GM12878 (cell line): Measurements from ENCODE around the gene ADK. TPM values are rescaled to one million over a fixed set of nuclear protein-coding genes. Genes with fewer than 3 reads are reported as not detected.

ENCODE experiments used
- ATF7 ChIP-seq: fragments of 450-650 bp; IDR thresholded peaks from 2 replicates; pipeline ENCODE4 v1.6.1; 2016; ENCODE audit warnings: low read depth, mild to moderate bottlenecking
- BACH1 ChIP-seq: fragments of 450-650 bp; IDR thresholded peaks from 2 replicates; pipeline ENCODE4 v1.6.1; 2017; ENCODE audit warnings: mild to moderate bottlenecking, borderline replicate concordance
- BMI1 ChIP-seq: fragments of 450-650 bp; IDR thresholded peaks from 2 replicates; pipeline ENCODE4 v1.6.1; 2016; ENCODE audit warnings: mild to moderate bottlenecking, moderate library complexity, borderline replicate concordance
- EZH2 ChIP-seq: IDR thresholded peaks from 2 replicates; pipeline ENCODE4 v1.6.1; 2012; ENCODE audit warnings: low read depth, mild to moderate bottlenecking, control low read depth, inconsistent platforms, low read length, borderline replicate concordance; ENCODE audit not compliant: control insufficient read depth
- KDM1A ChIP-seq: fragments of 200-600 bp; sonication (generic); IDR thresholded peaks from 2 replicates; pipeline ENCODE4 v1.6.1; 2016; ENCODE audit warnings: borderline replicate concordance
- MEF2A ChIP-seq: IDR thresholded peaks from 2 replicates; pipeline ENCODE4 v1.6.1; 2011; ENCODE audit warnings: low read depth, mild to moderate bottlenecking, low read length, moderate library complexity; ENCODE audit not compliant: insufficient read depth
- MXI1 ChIP-seq: fragments of 150-350 bp; IDR thresholded peaks from 2 replicates; pipeline ENCODE4 v1.6.1; 2011; ENCODE audit warnings: low read depth, mild to moderate bottlenecking, inconsistent platforms, low read length, improper control_type of control experiment
- MYB ChIP-seq: fragments of 150-350 bp; IDR thresholded peaks from 2 replicates; pipeline ENCODE4 v1.6.1; 2014; ENCODE audit warnings: mild to moderate bottlenecking, low read depth, low read length, borderline replicate concordance
- NFIC ChIP-seq: IDR thresholded peaks from 2 replicates; pipeline ENCODE4 v1.6.1; 2012; ENCODE audit warnings: low read depth, mild to moderate bottlenecking, inconsistent platforms, low read length, moderate library complexity
- NFYA ChIP-seq: IDR thresholded peaks from 2 replicates; pipeline ENCODE4 v1.6.1; 2011; ENCODE audit warnings: low read depth, mild to moderate bottlenecking, low read length, improper control_type of control experiment, borderline replicate concordance
- PAX8 ChIP-seq: fragments of 450-650 bp; IDR thresholded peaks from 2 replicates; pipeline ENCODE4 v1.6.1; 2017; ENCODE audit warnings: mild to moderate bottlenecking, moderate library complexity
- POLR2A ChIP-seq: IDR thresholded peaks from 2 replicates; pipeline ENCODE4 v1.6.1; 2011; ENCODE audit warnings: low read depth, mild to moderate bottlenecking, low read length
- POLR2AphosphoS5 ChIP-seq: IDR thresholded peaks from 2 replicates; pipeline ENCODE4 v1.6.1; 2011; ENCODE audit warnings: mild to moderate bottlenecking, low read length, inconsistent platforms
- RBBP5 ChIP-seq: fragments of 200-600 bp; sonication (generic); conservative IDR thresholded peaks from 2 replicates; pipeline ENCODE4 v1.6.1; 2016
- SRF ChIP-seq, 2 experiments: IDR thresholded peaks; 2 replicates each; pipeline ENCODE4 v1.6.1; 2011; ENCODE audit warnings: low read depth in 2 of 2, low read length in 2 of 2, mild to moderate bottlenecking in 1 of 2, moderate library complexity in 1 of 2
- WRNIP1 ChIP-seq: IDR thresholded peaks from 2 replicates; pipeline ENCODE4 v1.6.1; 2011; ENCODE audit warnings: low read depth, low read length, improper control_type of control experiment, borderline replicate concordance
- YY1 ChIP-seq: IDR thresholded peaks from 2 replicates; pipeline ENCODE4 v1.6.1; 2011; ENCODE audit warnings: low read depth, mild to moderate bottlenecking, low read length
- ZNF217 ChIP-seq: fragments of 450-650 bp; IDR thresholded peaks from 2 replicates; pipeline ENCODE4 v1.6.1; 2017; ENCODE audit warnings: antibody characterized with exemption, mild to moderate bottlenecking
- ZNF274 ChIP-seq: IDR thresholded peaks from one replicate; pipeline ENCODE4 v1.8.0; 2011; ENCODE audit not compliant: insufficient read length, insufficient read depth
- ZNF622 ChIP-seq: fragments of 450-650 bp; IDR thresholded peaks from 2 replicates; pipeline ENCODE4 v1.6.1; 2017; ENCODE audit warnings: mild to moderate bottlenecking, inconsistent platforms
- polyA plus RNA-seq, 11 experiments: library from polyadenylated mRNA; depleted of rRNA in 4 of 11; unstranded in 6 of 11; stranded (reverse) in 5 of 11; fragments of >200 nt; fragmentation: Nextera tagmentation in 4 of 11; fragmentation: Illumina TruSeq in 1 of 11; extraction: Ambion mirVana in 4 of 11; extraction: Trizol in 1 of 11; gene quantifications; 1 replicate in 1 of 11; 2 replicates in 10 of 11; pipeline versions ENCODE4 v1.2.1 to v1.2.3, GENCODE V29; 2011 to 2016; ENCODE audit warnings: inconsistent platforms in 2 of 11, missing spikeins in 2 of 11, low read depth in 1 of 11
- total RNA-seq, 4 experiments: library from RNA; depleted of rRNA in 3 of 4; stranded (reverse); fragments of >200 nt in 3 of 4; fragmentation: Illumina TruSeq in 1 of 4; extraction: Trizol in 1 of 4; gene quantifications; 2 replicates each; pipeline versions ENCODE4 v1.2.1 to v1.2.3, GENCODE V29; 2013 to 2021
- TF ChIP-seq, protein P1 (sequence below): fragments of 450-650 bp; IDR thresholded peaks from 2 replicates; pipeline ENCODE4 v1.6.1; 2016; ENCODE audit warnings: mild to moderate bottlenecking
- TF ChIP-seq, protein P2 (sequence below): fragments of 450-650 bp; IDR thresholded peaks from 2 replicates; pipeline ENCODE4 v1.6.1; 2016; ENCODE audit warnings: mild to moderate bottlenecking
- TF ChIP-seq, protein P3 (sequence below): fragments of 450-650 bp; IDR thresholded peaks from 2 replicates; pipeline ENCODE4 v1.6.1; 2017; ENCODE audit warnings: low read depth, mild to moderate bottlenecking, moderate library complexity
- TF ChIP-seq, protein P4 (sequence below): fragments of 150-350 bp; IDR thresholded peaks from 2 replicates; pipeline ENCODE4 v1.6.1; 2014; ENCODE audit warnings: mild to moderate bottlenecking, low read depth, low read length

The ADK gene
- total and polyA plus RNA-seq, 10 of the 15 experiments (the other 5 are each of a cell fraction or from before 2014, with no cell fraction given), result 42.0 to 151 (median 81.6) TPM

DNA sequence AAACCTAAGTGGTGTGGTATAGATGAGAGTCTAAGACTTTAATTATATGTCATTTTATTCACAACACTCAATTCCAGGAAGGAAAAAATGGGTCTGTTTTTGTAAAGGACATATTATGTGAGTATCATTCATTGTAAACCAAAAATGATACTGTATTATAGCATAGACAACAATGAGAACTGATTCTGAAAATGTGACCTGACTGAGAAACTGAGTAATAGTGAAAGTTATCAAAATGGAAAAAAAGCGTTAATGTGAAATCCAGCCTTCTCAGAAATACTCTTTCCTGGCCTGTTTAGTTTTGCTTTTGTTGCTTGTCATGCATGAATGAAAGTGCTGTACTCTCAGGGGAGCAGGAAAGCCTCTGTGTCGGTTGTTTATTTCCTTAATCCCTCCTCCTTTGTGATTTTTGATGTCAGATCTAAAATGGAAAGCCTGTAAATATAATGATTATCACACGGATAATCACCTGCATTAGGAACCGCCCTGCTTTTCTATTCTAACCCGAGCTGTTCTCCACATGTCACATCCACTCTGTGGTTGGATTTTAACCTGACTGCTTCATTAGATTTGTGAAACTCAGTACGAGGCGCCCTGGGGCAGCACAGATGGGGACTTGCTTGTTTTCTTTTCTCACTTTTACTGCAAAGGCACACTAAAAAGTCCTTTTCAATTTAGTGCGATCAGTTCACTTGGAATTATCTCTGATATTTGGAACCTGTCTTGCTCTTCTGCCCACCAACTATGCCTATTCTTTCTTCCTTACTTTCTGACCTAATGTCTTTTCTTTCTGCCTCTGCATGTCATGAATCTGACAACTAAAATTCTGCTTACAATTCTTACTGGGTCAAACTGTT lies 434.4 kb downstream of the ADK start (continued):
- TF ChIP-seq MYB, result no peak
- TF ChIP-seq RBBP5, result no peak
- no peak for TF ChIP-seq WRNIP1
- TF ChIP-seq NFYA, result no peak
- TF ChIP-seq BMI1, result peak; percentile 68; the same call in 1 of the 2 replicates
- TF ChIP-seq ATF7, result peak; percentile 95
- TF ChIP-seq YY1, result no peak
- peak; percentile 29; the same call in 1 of the 2 replicates for TF ChIP-seq MXI1
- TF ChIP-seq PAX8, result 0 out of 2 replicates have a peak, but pooled peaks have one; percentile 69
- no peak for TF ChIP-seq POLR2A
- peak; percentile 67; the same call in 1 of the 2 replicates for TF ChIP-seq POLR2AphosphoS5
- no peak for TF ChIP-seq KDM1A
- peak; percentile 88 for TF ChIP-seq MEF2A
- peak; percentile 99 for TF ChIP-seq NFIC
- TF ChIP-seq, protein P1, sequence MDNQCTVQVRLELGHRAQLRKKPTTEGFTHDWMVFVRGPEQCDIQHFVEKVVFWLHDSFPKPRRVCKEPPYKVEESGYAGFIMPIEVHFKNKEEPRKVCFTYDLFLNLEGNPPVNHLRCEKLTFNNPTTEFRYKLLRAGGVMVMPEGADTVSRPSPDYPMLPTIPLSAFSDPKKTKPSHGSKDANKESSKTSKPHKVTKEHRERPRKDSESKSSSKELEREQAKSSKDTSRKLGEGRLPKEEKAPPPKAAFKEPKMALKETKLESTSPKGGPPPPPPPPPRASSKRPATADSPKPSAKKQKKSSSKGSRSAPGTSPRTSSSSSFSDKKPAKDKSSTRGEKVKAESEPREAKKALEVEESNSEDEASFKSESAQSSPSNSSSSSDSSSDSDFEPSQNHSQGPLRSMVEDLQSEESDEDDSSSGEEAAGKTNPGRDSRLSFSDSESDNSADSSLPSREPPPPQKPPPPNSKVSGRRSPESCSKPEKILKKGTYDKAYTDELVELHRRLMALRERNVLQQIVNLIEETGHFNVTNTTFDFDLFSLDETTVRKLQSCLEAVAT, result 0 out of 2 replicates have a peak, but pooled peaks have one; percentile 47
- peak; percentile 98; the same call in 1 of the 2 replicates for TF ChIP-seq ZNF217
- TF ChIP-seq EZH2, result no peak
- peak; percentile 66; the same call in 1 of the 2 replicates for TF ChIP-seq BACH1
- TF ChIP-seq SRF (IDR thresholded peaks at IDR 0.05; ENCODE audit: low read depth in 2 of 2, low read length in 2 of 2), result no peak
- TF ChIP-seq, protein P2, sequence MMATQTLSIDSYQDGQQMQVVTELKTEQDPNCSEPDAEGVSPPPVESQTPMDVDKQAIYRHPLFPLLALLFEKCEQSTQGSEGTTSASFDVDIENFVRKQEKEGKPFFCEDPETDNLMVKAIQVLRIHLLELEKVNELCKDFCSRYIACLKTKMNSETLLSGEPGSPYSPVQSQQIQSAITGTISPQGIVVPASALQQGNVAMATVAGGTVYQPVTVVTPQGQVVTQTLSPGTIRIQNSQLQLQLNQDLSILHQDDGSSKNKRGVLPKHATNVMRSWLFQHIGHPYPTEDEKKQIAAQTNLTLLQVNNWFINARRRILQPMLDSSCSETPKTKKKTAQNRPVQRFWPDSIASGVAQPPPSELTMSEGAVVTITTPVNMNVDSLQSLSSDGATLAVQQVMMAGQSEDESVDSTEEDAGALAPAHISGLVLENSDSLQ, result no peak; the same call in 1 of the 2 replicates
- no peak for TF ChIP-seq ZNF622
- TF ChIP-seq, protein P3, sequence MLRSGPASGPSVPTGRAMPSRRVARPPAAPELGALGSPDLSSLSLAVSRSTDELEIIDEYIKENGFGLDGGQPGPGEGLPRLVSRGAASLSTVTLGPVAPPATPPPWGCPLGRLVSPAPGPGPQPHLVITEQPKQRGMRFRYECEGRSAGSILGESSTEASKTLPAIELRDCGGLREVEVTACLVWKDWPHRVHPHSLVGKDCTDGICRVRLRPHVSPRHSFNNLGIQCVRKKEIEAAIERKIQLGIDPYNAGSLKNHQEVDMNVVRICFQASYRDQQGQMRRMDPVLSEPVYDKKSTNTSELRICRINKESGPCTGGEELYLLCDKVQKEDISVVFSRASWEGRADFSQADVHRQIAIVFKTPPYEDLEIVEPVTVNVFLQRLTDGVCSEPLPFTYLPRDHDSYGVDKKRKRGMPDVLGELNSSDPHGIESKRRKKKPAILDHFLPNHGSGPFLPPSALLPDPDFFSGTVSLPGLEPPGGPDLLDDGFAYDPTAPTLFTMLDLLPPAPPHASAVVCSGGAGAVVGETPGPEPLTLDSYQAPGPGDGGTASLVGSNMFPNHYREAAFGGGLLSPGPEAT, result peak; percentile 97
- no peak for TF ChIP-seq ZNF274
- TF ChIP-seq, protein P4, sequence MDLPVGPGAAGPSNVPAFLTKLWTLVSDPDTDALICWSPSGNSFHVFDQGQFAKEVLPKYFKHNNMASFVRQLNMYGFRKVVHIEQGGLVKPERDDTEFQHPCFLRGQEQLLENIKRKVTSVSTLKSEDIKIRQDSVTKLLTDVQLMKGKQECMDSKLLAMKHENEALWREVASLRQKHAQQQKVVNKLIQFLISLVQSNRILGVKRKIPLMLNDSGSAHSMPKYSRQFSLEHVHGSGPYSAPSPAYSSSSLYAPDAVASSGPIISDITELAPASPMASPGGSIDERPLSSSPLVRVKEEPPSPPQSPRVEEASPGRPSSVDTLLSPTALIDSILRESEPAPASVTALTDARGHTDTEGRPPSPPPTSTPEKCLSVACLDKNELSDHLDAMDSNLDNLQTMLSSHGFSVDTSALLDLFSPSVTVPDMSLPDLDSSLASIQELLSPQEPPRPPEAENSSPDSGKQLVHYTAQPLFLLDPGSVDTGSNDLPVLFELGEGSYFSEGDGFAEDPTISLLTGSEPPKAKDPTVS, result no peak
